Endothelial cell (in vitro differentiated cells): ENCODE measurements around the gene CTLA4. TPM values are rescaled to one million over a fixed set of nuclear protein-coding genes. Genes with fewer than 3 reads are reported as not detected.

Experiments used
- DNase-seq: peaks from one replicate; pipeline ENCODE4 v3.0.0; 2021; ENCODE audit warnings: low spot score
- H3K27ac Mint-ChIP-seq: one replicate; pipeline ENCODE4 v1.8.0; 2021; ENCODE audit warnings: mixed read lengths, inconsistent platforms; ENCODE audit not compliant: unreplicated experiment
- H3K27me3 Mint-ChIP-seq: one replicate; pipeline ENCODE4 v1.8.0; 2021; ENCODE audit warnings: mild to moderate bottlenecking, moderate library complexity, mixed read lengths, inconsistent platforms; ENCODE audit not compliant: unreplicated experiment
- H3K36me3 Mint-ChIP-seq: one replicate; pipeline ENCODE4 v1.8.0; 2021; ENCODE audit warnings: mild to moderate bottlenecking, low read depth, mixed read lengths, inconsistent platforms; ENCODE audit not compliant: unreplicated experiment
- H3K4me1 Mint-ChIP-seq: one replicate; pipeline ENCODE4 v1.8.0; 2021; ENCODE audit warnings: mild to moderate bottlenecking, mixed read lengths, inconsistent platforms; ENCODE audit not compliant: unreplicated experiment
- H3K4me3 Mint-ChIP-seq: one replicate; pipeline ENCODE4 v1.8.0; 2021; ENCODE audit warnings: mild to moderate bottlenecking, mixed read lengths, inconsistent platforms; ENCODE audit not compliant: unreplicated experiment
- H3K9me3 Mint-ChIP-seq: one replicate; pipeline ENCODE4 v1.8.0; 2021; ENCODE audit warnings: mixed read lengths, inconsistent platforms; ENCODE audit not compliant: unreplicated experiment
- CTCF ChIP-seq: fragments of 200-600 bp; sonication (generic); IDR thresholded peaks from one replicate; pipeline ENCODE4 v1.5.0; 2021; ENCODE audit warnings: antibody characterized with exemption; ENCODE audit not compliant: unreplicated experiment
- total RNA-seq: library from RNA; stranded (reverse); fragmentation: NEBNext Ultra II Directional; extraction: Animal tissue kit (Norgen Biotek cat#: 25700); gene quantifications from one replicate; pipeline ENCODE4 v1.2.1, GENCODE V29; 2021; ENCODE audit not compliant: unreplicated experiment

CTLA4 gene
- total RNA-seq, 1 donor from 2014 or later: not detected

GRCh38 chr2:203897544-203897943, 30.0 kb downstream of the CTLA4 start:
- no peak for DNase-seq
- TF ChIP-seq CTCF: no peak
- Mint-ChIP-seq H3K27ac (no peak overlapping the region), H3K4me3 (no peak overlapping the region), H3K9me3 (peaks cover 5% of the 10 kb centered on the region), H3K4me1 (no peaks in the 10 kb centered on the region), H3K27me3 (no peaks in the 10 kb centered on the region), H3K36me3 (no peaks in the 10 kb centered on the region)

GRCh38 chr2:203898657-203899056, 31.1 kb downstream of the CTLA4 start:
- Mint-ChIP-seq H3K27ac (no peak overlapping the region), H3K27me3 (no peaks in the 10 kb centered on the region), H3K9me3 (peaks cover 5% of the 10 kb centered on the region), H3K4me1 (no peaks in the 10 kb centered on the region), H3K36me3 (no peaks in the 10 kb centered on the region), H3K4me3 (no peak overlapping the region)
- no peak for DNase-seq
- TF ChIP-seq CTCF: no peak

GRCh38 chr2:203900253-203900652, 32.7 kb downstream of the CTLA4 start:
- Mint-ChIP-seq H3K4me3 (no peak overlapping the region), H3K27me3 (no peaks in the 10 kb centered on the region), H3K27ac (no peak overlapping the region), H3K9me3 (peaks cover 5% of the 10 kb centered on the region), H3K36me3 (no peaks in the 10 kb centered on the region), H3K4me1 (no peaks in the 10 kb centered on the region)
- TF ChIP-seq CTCF: no peak
- DNase-seq: no peak

GRCh38 chr2:203904022-203904421, 36.5 kb downstream of the CTLA4 start:
- H3K9me3 Mint-ChIP-seq: peaks cover 5% of the 10 kb centered on the region

GRCh38 chr2:203905656-203906055, 38.1 kb downstream of the CTLA4 start:
- H3K36me3 Mint-ChIP-seq: no peaks in the 10 kb centered on the region
- no peak overlapping the region for H3K27ac Mint-ChIP-seq
- H3K9me3 Mint-ChIP-seq: peaks cover 3% of the 10 kb centered on the region
- no peak for DNase-seq
- no peak for TF ChIP-seq CTCF
- peaks cover 8% of the 10 kb centered on the region for H3K4me1 Mint-ChIP-seq
- no peak overlapping the region for H3K4me3 Mint-ChIP-seq
- H3K27me3 Mint-ChIP-seq: peaks cover 1% of the 10 kb centered on the region

More at GRCh38 chr2:203904022-203904421, 36.5 kb downstream of the CTLA4 start:
- no peaks in the 10 kb centered on the region for H3K27me3 Mint-ChIP-seq
- H3K36me3 Mint-ChIP-seq: no peaks in the 10 kb centered on the region
- H3K4me3 Mint-ChIP-seq: no peak overlapping the region
- peaks cover 2% of the 10 kb centered on the region for H3K4me1 Mint-ChIP-seq
- no peak for TF ChIP-seq CTCF
- no peak overlapping the region for H3K27ac Mint-ChIP-seq
- DNase-seq: no peak
